Activated T-helper 1 cell treated with Interleukin-2 at 50 U/mL for 16 hours (primary cell): ENCODE data around the gene RNASET2.
"Not testable (repeated sequence)": the region's sequence is repeated elsewhere in the genome, so short reads cannot be mapped to it uniquely, and the experiment has no call there.

ENCODE experiments used
- DNase-seq: peaks from one replicate; pipeline ENCODE4 v3.0.0-alpha.2; 2020; ENCODE audit warnings: low read depth

RNASET2 gene

DNA sequence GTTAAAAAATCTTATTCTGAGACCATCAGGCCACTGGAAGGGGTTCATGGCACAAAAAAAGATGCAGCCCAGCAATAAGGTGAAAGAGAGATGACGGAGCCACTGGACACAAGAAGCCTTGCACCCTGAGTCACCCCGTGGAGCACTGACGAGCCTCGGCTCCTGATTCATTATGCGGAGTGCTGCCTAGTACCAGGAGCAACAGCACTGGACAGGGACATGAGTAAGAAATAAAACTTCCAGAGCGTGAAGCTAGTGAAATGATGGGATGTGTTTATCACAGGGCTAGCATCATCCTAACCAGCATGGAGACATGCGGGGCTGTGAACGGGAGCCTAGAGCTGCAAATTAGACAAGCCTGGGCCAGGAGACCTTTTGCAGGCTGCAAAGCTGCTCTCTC, 53.3 kb downstream of the RNASET2 start:
- DNase-seq, result no peak

DNA sequence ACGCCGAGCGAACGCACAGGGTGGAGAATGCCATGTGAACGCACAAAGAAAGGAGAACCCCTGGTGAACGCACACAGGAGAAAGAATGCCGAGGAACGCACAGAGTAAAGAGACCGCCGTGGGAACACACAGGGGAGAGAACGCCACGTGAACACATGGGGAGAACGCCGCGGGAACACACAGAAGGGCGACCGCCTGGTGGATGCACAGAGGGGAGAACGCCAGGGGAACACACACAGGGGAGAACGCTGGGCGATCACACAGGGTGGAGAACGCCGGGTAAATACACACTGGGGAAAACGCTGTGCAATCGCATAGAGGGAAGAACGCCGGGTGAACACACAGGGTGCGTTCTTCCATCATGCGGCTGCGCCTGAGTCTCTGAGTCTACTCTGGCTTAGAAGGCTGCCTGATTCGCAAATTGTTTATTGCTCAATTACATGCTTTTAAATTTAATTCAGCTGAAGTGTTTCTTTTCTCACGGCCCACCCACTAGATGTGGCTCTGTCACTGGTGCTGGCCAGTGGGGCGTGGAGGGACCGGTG, 54.1 kb downstream of the RNASET2 start:
- no peak for DNase-seq

DNA sequence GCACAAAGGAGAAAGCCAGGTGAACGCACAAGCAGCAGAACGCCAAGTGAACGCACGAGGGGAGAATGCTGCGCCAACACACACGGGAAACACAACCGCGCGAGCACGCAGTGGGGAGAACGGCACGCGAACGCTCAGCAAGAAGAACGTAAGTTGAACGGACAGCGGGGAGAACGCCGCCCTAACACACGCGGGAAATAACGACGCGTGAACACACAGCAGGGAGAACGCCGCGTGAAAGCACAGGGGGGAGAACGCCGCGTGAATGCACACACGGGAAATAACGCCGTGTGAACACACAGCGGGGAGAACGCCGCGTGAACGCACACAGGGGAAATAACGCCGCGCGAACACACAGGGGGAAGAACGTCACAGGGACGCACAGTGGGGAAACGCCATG, 54.7 kb downstream of the RNASET2 start:
- DNase-seq, result no peak

DNA sequence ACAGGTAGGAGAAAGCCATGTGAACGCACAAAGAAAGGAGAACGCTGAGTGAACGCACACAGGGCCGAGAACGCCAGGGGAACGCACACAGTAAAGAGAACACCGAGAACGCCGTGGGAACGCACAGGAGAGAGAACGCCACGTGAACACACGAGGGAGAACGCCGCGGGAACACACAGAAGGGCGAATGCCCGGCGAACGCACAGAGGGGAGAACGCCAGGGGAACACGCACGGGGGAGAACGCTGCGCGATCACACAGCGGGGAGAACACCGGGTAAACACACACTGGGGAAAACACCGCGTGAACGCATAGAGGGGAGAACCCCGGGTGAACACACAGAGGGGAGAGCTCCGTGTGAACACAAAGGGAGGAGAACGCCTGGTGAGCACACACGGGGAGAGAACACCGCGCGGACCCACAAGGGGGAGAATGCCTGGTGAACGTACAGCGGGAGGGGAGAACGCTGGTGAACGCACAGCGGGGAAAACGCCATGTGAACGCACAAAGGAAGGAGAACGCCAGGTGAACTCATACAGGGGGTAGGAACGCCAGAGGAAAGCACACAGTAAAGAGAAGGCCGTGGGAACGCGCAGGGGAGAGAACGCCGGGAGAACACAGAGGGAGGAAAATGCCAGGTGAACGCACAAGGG, 55.3 kb downstream of the RNASET2 start:
- no peak for DNase-seq

DNA sequence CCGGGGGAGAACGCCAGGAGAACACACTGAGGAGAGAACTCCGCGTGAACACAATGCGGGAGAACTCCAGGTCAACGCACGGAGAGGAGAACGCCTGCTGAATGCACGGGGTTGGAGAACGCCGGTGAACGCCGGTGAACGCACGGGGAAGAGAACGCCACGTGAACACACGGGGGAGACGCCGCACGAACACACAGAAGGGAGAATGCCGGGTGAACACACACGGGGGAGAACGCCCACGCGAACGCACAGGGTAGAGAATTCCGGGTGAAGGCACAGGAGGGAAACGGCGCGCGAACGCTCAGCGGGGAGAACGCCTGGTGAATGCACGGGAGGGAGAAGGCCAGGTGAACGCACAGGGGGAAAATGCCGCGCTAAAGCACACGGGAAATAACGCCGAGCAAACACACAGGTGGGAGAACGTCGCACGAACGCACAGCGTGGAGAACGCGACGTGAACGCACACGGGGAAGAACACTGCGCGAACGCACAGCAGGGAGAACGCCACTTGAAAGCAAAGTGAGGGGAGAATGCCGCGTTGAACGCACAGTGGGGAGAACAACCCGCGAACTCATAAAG, 56.1 kb downstream of the RNASET2 start:
- no peak for DNase-seq

DNA sequence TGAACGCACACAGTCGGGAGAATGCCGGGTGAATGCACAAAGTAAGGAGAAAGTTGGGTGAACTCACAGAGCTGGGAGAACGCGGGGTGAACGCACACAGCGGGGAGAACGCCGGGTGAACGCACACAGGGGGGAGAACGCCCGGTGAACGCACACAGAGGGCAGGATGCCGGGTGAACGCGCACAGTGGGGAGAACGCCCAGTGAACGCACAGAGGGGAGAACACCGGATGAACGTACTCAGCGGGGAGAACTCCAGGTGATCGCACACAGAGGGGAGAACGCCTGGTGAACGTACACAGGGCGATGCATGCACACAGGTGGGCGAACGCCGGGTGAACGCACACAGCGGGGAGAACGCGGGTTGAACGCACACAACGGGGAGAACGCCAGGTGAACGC, 57.4 kb downstream of the RNASET2 start:
- no peak for DNase-seq

DNA sequence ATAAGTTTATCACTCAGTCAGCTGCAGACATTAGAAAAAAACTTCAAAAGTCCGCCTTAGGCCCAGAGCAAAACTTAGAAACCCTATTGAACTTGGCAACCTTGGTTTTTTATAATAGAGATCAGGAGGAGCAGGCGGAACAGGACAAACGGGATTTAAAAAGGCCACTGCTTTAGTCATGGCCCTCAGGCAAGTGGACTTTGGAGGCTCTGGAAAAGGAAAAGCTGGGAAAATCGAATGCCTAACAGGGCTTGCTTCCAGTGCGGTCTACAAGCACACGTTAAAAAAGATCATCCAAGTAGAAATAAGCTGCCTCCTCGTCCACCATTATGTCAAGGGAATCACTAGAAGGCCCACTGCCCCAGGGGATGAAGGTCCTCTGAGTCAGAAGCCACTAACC, 61.7 kb downstream of the RNASET2 start:
- not testable (repeated sequence) for DNase-seq

DNA sequence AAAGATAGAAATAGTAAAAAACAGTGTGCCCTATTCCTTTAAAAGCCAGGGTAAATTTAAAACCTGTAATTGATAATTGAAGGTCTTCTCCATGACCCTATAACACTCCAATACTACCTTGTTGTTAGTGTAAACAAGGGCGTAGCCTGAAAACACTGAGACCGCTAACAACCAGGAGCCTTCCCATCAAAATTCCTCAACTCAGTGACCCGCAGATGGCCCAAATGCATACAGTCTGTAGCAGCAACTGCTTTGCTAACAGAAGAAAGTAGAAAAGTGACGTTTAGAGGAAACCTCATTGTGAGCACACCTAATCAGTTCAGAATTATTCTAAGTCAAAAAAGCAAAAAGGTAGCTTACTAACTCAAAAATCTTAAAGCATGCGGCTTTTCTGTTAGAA, 63.9 kb downstream of the RNASET2 start:
- not testable (repeated sequence) for DNase-seq

DNA sequence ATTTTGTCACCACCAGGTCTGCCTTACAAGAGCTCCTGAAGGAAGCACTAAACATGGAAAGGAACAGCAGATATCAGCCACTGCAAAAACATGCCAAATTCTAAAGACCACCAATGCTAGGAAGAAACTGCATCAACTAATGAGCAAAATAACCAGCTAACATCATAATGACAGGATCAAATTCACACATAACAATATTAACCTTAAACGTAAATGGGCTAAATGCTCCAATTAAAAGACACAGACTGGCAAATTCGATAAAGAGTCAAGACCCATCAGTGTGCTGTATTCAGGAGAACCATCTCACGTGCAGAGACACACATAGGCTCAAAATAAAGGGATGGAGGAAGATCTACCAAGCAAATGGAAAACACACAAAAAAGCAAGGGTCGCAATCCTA, 69.6 kb downstream of the RNASET2 start:
- DNase-seq, result not testable (repeated sequence)

DNA sequence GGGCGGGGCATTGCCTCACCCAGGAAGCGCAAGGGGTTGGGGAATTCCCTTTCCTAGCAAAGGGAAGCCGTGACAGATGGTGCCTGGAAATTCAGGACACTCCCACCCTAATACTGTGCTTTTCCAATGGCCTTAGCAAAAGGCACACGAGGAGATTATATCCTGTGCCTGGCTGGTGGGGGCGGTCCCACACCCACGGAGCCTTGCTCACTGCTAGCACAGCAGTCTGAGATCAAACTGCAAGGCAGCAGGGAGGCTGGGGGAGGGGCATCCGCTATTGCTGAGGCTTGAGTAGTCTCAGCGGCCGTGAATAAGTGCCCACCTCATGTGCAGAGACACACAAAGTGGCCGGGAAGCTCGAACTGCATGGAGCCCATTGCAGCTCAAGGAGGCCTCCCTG, 71.4 kb downstream of the RNASET2 start:
- not testable (repeated sequence) for DNase-seq

DNA sequence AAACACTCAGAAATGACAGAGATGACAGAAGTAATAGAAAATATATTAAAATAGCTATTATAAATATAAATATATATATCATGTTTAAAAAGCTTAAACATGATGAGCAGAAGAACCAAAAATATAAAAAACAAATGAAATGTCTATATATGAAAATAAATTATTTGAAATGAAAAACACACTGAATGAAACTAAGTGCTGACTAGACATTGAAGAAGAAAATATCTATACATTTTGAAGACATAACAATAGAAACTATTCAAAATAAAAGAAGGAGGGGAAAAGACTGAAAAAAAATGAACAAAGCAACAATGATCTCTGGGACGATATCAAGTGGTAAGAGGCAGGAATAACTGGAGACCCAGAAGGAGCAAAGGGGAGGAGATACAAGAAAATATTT, 76.8 kb downstream of the RNASET2 start:
- DNase-seq, result no peak
